Activated CD4-positive, CD25-positive, alpha-beta regulatory T cell treated with anti-CD3 and anti-CD28 coated beads, Interleukin-2, amount 50 U/mL, for 16 hours (primary cell): ENCODE data around the gene C15orf61.

ENCODE experiments used
- DNase-seq: peaks from one replicate; pipeline ENCODE4 v3.0.0-alpha.2; 2020; ENCODE audit warnings: low read depth, low spot score

C15orf61 gene

GRCh38 chr15:67549736-67550135 lies 28.8 kb downstream of the C15orf61 start:
- no peak for DNase-seq

- DNase-seq: no peak
These were observed 29.6 kb downstream of the C15orf61 start for GRCh38 chr15:67550522-67550921.

GRCh38 chr15:67551207-67551743 lies 30.3 kb downstream of the C15orf61 start:
- DNase-seq: no peak

GRCh38 chr15:67554580-67554979 lies 33.6 kb downstream of the C15orf61 start:
- no peak for DNase-seq

GRCh38 chr15:67556976-67557570 lies 36.1 kb downstream of the C15orf61 start:
- DNase-seq: no peak

- DNase-seq: no peak
These were observed 37.6 kb downstream of the C15orf61 start for GRCh38 chr15:67558502-67558901.

GRCh38 chr15:67559158-67559557 lies 38.2 kb downstream of the C15orf61 start:
- DNase-seq: no peak

- no peak for DNase-seq
These were observed 38.6 kb downstream of the C15orf61 start for GRCh38 chr15:67559576-67559975.

- DNase-seq: no peak
These were observed 39.4 kb downstream of the C15orf61 start for GRCh38 chr15:67560320-67560719.

GRCh38 chr15:67563092-67563491 lies 42.2 kb downstream of the C15orf61 start:
- DNase-seq: no peak

GRCh38 chr15:67564021-67564967 lies 43.4 kb downstream of the C15orf61 start:
- no peak for DNase-seq

GRCh38 chr15:67564968-67565345 lies 44.0 kb downstream of the C15orf61 start:
- no peak for DNase-seq

GRCh38 chr15:67569668-67570067 lies 48.7 kb downstream of the C15orf61 start:
- no peak for DNase-seq

- no peak for DNase-seq
These were observed 50.1 kb downstream of the C15orf61 start for GRCh38 chr15:67570875-67571647.

- DNase-seq: no peak
These were observed 50.9 kb downstream of the C15orf61 start for GRCh38 chr15:67571648-67572415.

GRCh38 chr15:67573194-67573593 lies 52.3 kb downstream of the C15orf61 start:
- DNase-seq: no peak

GRCh38 chr15:67575039-67575502 lies 54.1 kb downstream of the C15orf61 start:
- DNase-seq: no peak

GRCh38 chr15:67578020-67578600 lies 57.2 kb downstream of the C15orf61 start:
- no peak for DNase-seq

GRCh38 chr15:67579164-67579563 lies 58.2 kb downstream of the C15orf61 start:
- DNase-seq: no peak
